GM12878 (cell line): ENCODE data around the gene GSG1. TPM values are rescaled to one million over a fixed set of nuclear protein-coding genes. Genes with fewer than 3 reads are reported as not detected.

Source experiments
- ATAC-seq: fragments of 200-7000 bp; cut with Tn5 transposase; 3 replicates; pipeline ENCODE4 v1.9.1; 2020; ENCODE audit warnings: mild to moderate bottlenecking, moderate library complexity
- BruUV-seq: library from RNA; stranded (reverse); fragments of 400-500 nt; replicated peaks from 2 replicates; lab custom pipeline; 2021; lab: Mats Ljungman, UMichigan
- CTCF ChIA-PET: fragments of 300-600 bp; sonication (Branson Sonifier 250); formaldehyde crosslinking; extraction: SDS; loops from one replicate; lab custom pipeline; 2021; ENCODE audit warnings: inconsistent platforms; lab: Yijun Ruan, JAX
- POLR2A ChIA-PET: fragments of 350-600 bp; formaldehyde crosslinking; extraction: SDS; loops from one replicate; lab custom pipeline; 2021; ENCODE audit warnings: inconsistent platforms; lab: Charles Lee
- RAD21 ChIA-PET: fragments of 300-600 bp; sonication (Branson Sonifier 250); formaldehyde crosslinking; loops from one replicate; lab custom pipeline; 2023; ENCODE audit warnings: antibody characterized with exemption; ENCODE audit not compliant: unreplicated experiment; lab: Charles Lee
- SMC1A ChIA-PET: fragments of 300-600 bp; sonication (Branson Sonifier 250); formaldehyde crosslinking; loops from one replicate; lab custom pipeline; 2023; ENCODE audit not compliant: unreplicated experiment, uncharacterized antibody; lab: Charles Lee
- DNase-seq: peaks from one replicate; pipeline ENCODE4 v3.0.0-alpha.2; 2011; ENCODE audit warnings: low read depth, low spot score
- FAIRE-seq: peaks from 3 replicates; lab custom pipeline; 2011; peaks lifted over from hg19 to GRCh38; lab: Jason Lieb, UNC
- H2AFZ ChIP-seq: 2 replicates; pipeline ENCODE4 v1.6.0; 2011; ENCODE audit warnings: low read depth, low read length, control low read depth; ENCODE audit not compliant: control insufficient read depth
- H3K27ac ChIP-seq: 2 replicates; pipeline ENCODE4 v1.5.1; 2011; ENCODE audit warnings: control low read depth; ENCODE audit not compliant: control insufficient read depth, insufficient read depth
- H3K27me3 ChIP-seq, 2 experiments: replicated peaks in 1 of 2; 2 replicates each; pipeline versions ENCODE4 v1.6.0 to v1.6.1; 2011; ENCODE audit warnings: low read length in 1 of 2; ENCODE audit not compliant: control insufficient read depth in 2 of 2, insufficient read depth in 2 of 2
- H3K36me3 ChIP-seq, 2 experiments: 2 replicates each; pipeline ENCODE4 v1.5.1; 2011; ENCODE audit warnings: low read length in 1 of 2; ENCODE audit not compliant: control insufficient read depth in 2 of 2, insufficient read depth in 2 of 2
- H3K4me1 ChIP-seq: 2 replicates; pipeline ENCODE4 v1.6.1; 2011; ENCODE audit warnings: mild to moderate bottlenecking, low read length, moderate library complexity, mixed read lengths; ENCODE audit not compliant: control insufficient read depth, insufficient read depth
- H3K4me2 ChIP-seq: 2 replicates; pipeline ENCODE4 v1.6.0; 2011; ENCODE audit warnings: control low read depth; ENCODE audit not compliant: control insufficient read depth, insufficient read depth
- H3K4me3 ChIP-seq: fragments of 200-600 bp; sonication (generic); 2 replicates; pipeline ENCODE4 v1.5.1; 2016
- H3K79me2 ChIP-seq: 2 replicates; pipeline ENCODE4 v1.6.0; 2011; ENCODE audit warnings: low read length; ENCODE audit not compliant: control insufficient read depth, insufficient read depth
- H3K9ac ChIP-seq: 2 replicates; pipeline ENCODE4 v1.8.0; 2011; ENCODE audit warnings: low read length, control low read depth, mixed read lengths; ENCODE audit not compliant: control insufficient read depth, insufficient read depth
- H3K9me3 ChIP-seq: replicated peaks from 3 replicates; pipeline ENCODE4 v1.5.1; 2011; ENCODE audit warnings: mild to moderate bottlenecking, low read length; ENCODE audit not compliant: control insufficient read depth, insufficient read depth
- H4K20me1 ChIP-seq: 2 replicates; pipeline ENCODE4 v1.6.0; 2011; ENCODE audit not compliant: control insufficient read depth, insufficient read depth
- ATF7 ChIP-seq: fragments of 450-650 bp; IDR thresholded peaks from 2 replicates; pipeline ENCODE4 v1.6.1; 2016; ENCODE audit warnings: low read depth, mild to moderate bottlenecking
- CBX5 ChIP-seq: sonication (generic); IDR thresholded peaks from 2 replicates; pipeline ENCODE4 v1.6.1; 2016; ENCODE audit warnings: low read depth, moderate library complexity, mild to moderate bottlenecking, inconsistent platforms
- CREM ChIP-seq: IDR thresholded peaks from 2 replicates; pipeline ENCODE4 v1.6.1; 2014; ENCODE audit warnings: antibody characterized with exemption, low read depth
- EZH2 ChIP-seq: IDR thresholded peaks from 2 replicates; pipeline ENCODE4 v1.6.1; 2012; ENCODE audit warnings: low read depth, mild to moderate bottlenecking, control low read depth, inconsistent platforms, low read length, borderline replicate concordance; ENCODE audit not compliant: control insufficient read depth
- HSF1 ChIP-seq: fragments of 150-350 bp; IDR thresholded peaks from 2 replicates; pipeline ENCODE4 v1.6.1; 2014; ENCODE audit warnings: mild to moderate bottlenecking, low read depth, low read length
- JUNB ChIP-seq: IDR thresholded peaks from 2 replicates; pipeline ENCODE4 v1.6.1; 2016; ENCODE audit warnings: antibody characterized with exemption, mild to moderate bottlenecking
- KDM1A ChIP-seq: fragments of 200-600 bp; sonication (generic); IDR thresholded peaks from 2 replicates; pipeline ENCODE4 v1.6.1; 2016; ENCODE audit warnings: borderline replicate concordance
- LARP7 ChIP-seq: fragments of 450-650 bp; IDR thresholded peaks from 2 replicates; pipeline ENCODE4 v1.6.1; 2017; ENCODE audit warnings: mild to moderate bottlenecking
- NFIC ChIP-seq: IDR thresholded peaks from 2 replicates; pipeline ENCODE4 v1.6.1; 2012; ENCODE audit warnings: low read depth, mild to moderate bottlenecking, inconsistent platforms, low read length, moderate library complexity
- NFYB ChIP-seq: IDR thresholded peaks from 2 replicates; pipeline ENCODE4 v1.6.1; 2011; ENCODE audit warnings: low read depth, mild to moderate bottlenecking, low read length, improper control_type of control experiment, moderate library complexity; ENCODE audit not compliant: insufficient read depth
- NR2C2 ChIP-seq: IDR thresholded peaks from 2 replicates; pipeline ENCODE4 v1.6.1; 2011; ENCODE audit warnings: borderline replicate concordance, low read depth; ENCODE audit not compliant: control insufficient read depth, insufficient read length
- PAX8 ChIP-seq: fragments of 450-650 bp; IDR thresholded peaks from 2 replicates; pipeline ENCODE4 v1.6.1; 2017; ENCODE audit warnings: mild to moderate bottlenecking, moderate library complexity
- SP1 ChIP-seq: IDR thresholded peaks from one replicate; pipeline ENCODE4 v1.6.1; 2011; ENCODE audit warnings: low read depth, low read length
- SRF ChIP-seq, 2 experiments: IDR thresholded peaks; 2 replicates each; pipeline ENCODE4 v1.6.1; 2011; ENCODE audit warnings: low read depth in 2 of 2, low read length in 2 of 2, mild to moderate bottlenecking in 1 of 2, moderate library complexity in 1 of 2
- STAT3 ChIP-seq: IDR thresholded peaks from 2 replicates; pipeline ENCODE4 v1.6.1; 2011; ENCODE audit warnings: low read depth, low read length, improper control_type of control experiment
- TBL1XR1 ChIP-seq: IDR thresholded peaks from 2 replicates; pipeline ENCODE4 v1.6.1; 2012; ENCODE audit warnings: low read depth, low read length, improper control_type of control experiment
- TCF12 ChIP-seq: IDR thresholded peaks from 2 replicates; pipeline ENCODE4 v1.6.1; 2011; ENCODE audit warnings: low read depth, mild to moderate bottlenecking, low read length
- WRNIP1 ChIP-seq: IDR thresholded peaks from 2 replicates; pipeline ENCODE4 v1.6.1; 2011; ENCODE audit warnings: low read depth, low read length, improper control_type of control experiment, borderline replicate concordance
- ZNF207 ChIP-seq: fragments of 450-650 bp; IDR thresholded peaks from 2 replicates; pipeline ENCODE4 v1.6.1; 2014; ENCODE audit warnings: antibody characterized with exemption, mild to moderate bottlenecking, borderline replicate concordance
- ZSCAN29 ChIP-seq: fragments of 450-650 bp; IDR thresholded peaks from 2 replicates; pipeline ENCODE4 v1.6.1; 2017; ENCODE audit warnings: mild to moderate bottlenecking, moderate library complexity
- WGBS: methylation state at CpG from one replicate; pipeline ENCODE4 v1.1.6; 2016; ENCODE audit warnings: low lambda C conversion rate; ENCODE audit not compliant: insufficient replicate concordance, insufficient coverage; ENCODE audit errors: missing lambda C conversion rate; 5-methylcytosine and 5-hydroxymethylcytosine counted together
- in situ Hi-C: fragments of 300-500 bp; cut with MboI; formaldehyde crosslinking; loops from 9 replicates; pipeline ENCODE4 v1.14.3; 2018; ENCODE audit warnings: mixed read lengths
- intact Hi-C: fragments of 100-400 bp; cut with micrococcal nuclease; formaldehyde crosslinking; loops from one replicate; pipeline ENCODE4 v1.14.2; 2022; ENCODE audit not compliant: unreplicated experiment
- polyA plus RNA-seq, 11 experiments: library from polyadenylated mRNA; depleted of rRNA in 4 of 11; unstranded in 6 of 11; stranded (reverse) in 5 of 11; fragments of >200 nt; fragmentation: Nextera tagmentation in 4 of 11; fragmentation: Illumina TruSeq in 1 of 11; extraction: Ambion mirVana in 4 of 11; extraction: Trizol in 1 of 11; gene quantifications; 1 replicate in 1 of 11; 2 replicates in 10 of 11; pipeline versions ENCODE4 v1.2.1 to v1.2.3, GENCODE V29; 2011 to 2016; ENCODE audit warnings: inconsistent platforms in 2 of 11, missing spikeins in 2 of 11, low read depth in 1 of 11
- total RNA-seq, 4 experiments: library from RNA; depleted of rRNA in 3 of 4; stranded (reverse); fragments of >200 nt in 3 of 4; fragmentation: Illumina TruSeq in 1 of 4; extraction: Trizol in 1 of 4; gene quantifications; 2 replicates each; pipeline versions ENCODE4 v1.2.1 to v1.2.3, GENCODE V29; 2013 to 2021

Gene GSG1
- total and polyA plus RNA-seq, 10 of the 15 experiments (the other 5 are each of a cell fraction or from before 2014, with no cell fraction given): not detected

- CTCF ChIA-PET: interaction anchor here (0.7 to 0.9 kb wide), 2 partner anchors 18 to 93 kb away, joined by 3 read pairs; no protein-coding TSS in a partner anchor
- ATAC-seq: no peak
- POLR2A ChIA-PET: no interaction called here
- peaks cover 2 to 4% of the 10 kb centered on the region in 2 experiments; a peak in 2 of 4 replicates for H3K27me3 ChIP-seq
- RAD21 ChIA-PET: no interaction called here
- no peak overlapping the region for H3K4me2 ChIP-seq
- H3K4me1 ChIP-seq: no peaks in the 10 kb centered on the region
- no peak overlapping the region for H3K27ac ChIP-seq
- H3K9ac ChIP-seq: no peak overlapping the region
- WGBS: 36% methylated on average over 2 of the region's 2 CpGs
- no peak for DNase-seq
- BruUV-seq: no TSS peak
- SMC1A ChIA-PET: no interaction called here
- H3K9me3 ChIP-seq: no peaks in the 10 kb centered on the region
- intact Hi-C loops (no loop called here), in situ Hi-C loops (no loop called here)
- no peaks in the 10 kb centered on the region; the same call in 1 of the 2 replicates for H4K20me1 ChIP-seq
- no peak overlapping the region for H3K4me3 ChIP-seq
- no peak for TF ChIP-seq PAX8
- no peak for TF ChIP-seq ATF7
- no peak for TF ChIP-seq NR2C2
- no peak for TF ChIP-seq STAT3
- no peak for TF ChIP-seq CREM
- no peak for TF ChIP-seq EZH2
- no peak for TF ChIP-seq SP1
- no peak for TF ChIP-seq LARP7
- no peaks in the 10 kb centered on the region for H3K36me3 ChIP-seq
- no peaks in the 10 kb centered on the region for H3K79me2 ChIP-seq
- FAIRE-seq: no peak
- H2AFZ ChIP-seq: no peak overlapping the region
Observed at GRCh38 chr12:13119826-13120225, 16.4 kb upstream of the GSG1 start.

GRCh38 chr12:13117029-13117428 lies 13.6 kb upstream of the GSG1 start:
- no peak overlapping the region for H2AFZ ChIP-seq
- H3K36me3 ChIP-seq: no peaks in the 10 kb centered on the region
- DNase-seq (no peak), ATAC-seq (no peak), FAIRE-seq (no peak)
- ChIA-PET SMC1A (interaction anchor here (1.0 kb wide), 1 partner anchor 69 kb away, joined by 3 read pairs; no protein-coding TSS in a partner anchor), POLR2A (interaction anchor here (0.6 kb wide), 1 partner anchor 110 kb away, joined by 4 read pairs; no protein-coding TSS in a partner anchor), RAD21 (no interaction called here), CTCF (no interaction called here)
- H3K4me2 ChIP-seq: no peak overlapping the region
- H3K27me3 ChIP-seq: peaks cover 2 to 11% of the 10 kb centered on the region in 2 experiments; a peak in 3 of 4 replicates
- H3K27ac ChIP-seq: no peak overlapping the region
- no TSS peak for BruUV-seq
- H3K4me1 ChIP-seq: no peaks in the 10 kb centered on the region
- H3K79me2 ChIP-seq: no peaks in the 10 kb centered on the region
- no peaks in the 10 kb centered on the region; the same call in 1 of the 2 replicates for H4K20me1 ChIP-seq
- 36% methylated on average over 6 of the region's 6 CpGs for WGBS
- no peak overlapping the region for H3K9ac ChIP-seq
- H3K4me3 ChIP-seq: no peak overlapping the region
- H3K9me3 ChIP-seq: no peaks in the 10 kb centered on the region
- intact Hi-C loops: no loop called here
- in situ Hi-C loops: no loop called here
- no peak for TF ChIP-seq TBL1XR1
- TF ChIP-seq TCF12: no peak
- no peak for TF ChIP-seq SRF (IDR thresholded peaks at IDR 0.05; ENCODE audit: low read depth in 2 of 2, low read length in 2 of 2)
- TF ChIP-seq WRNIP1: no peak
- TF ChIP-seq JUNB: no peak
- TF ChIP-seq HSF1: no peak
- TF ChIP-seq NFYB: no peak
- TF ChIP-seq CBX5: no peak
- no peak for TF ChIP-seq NFIC
- TF ChIP-seq ZNF207: no peak
- TF ChIP-seq ZSCAN29: no peak
- no peak for TF ChIP-seq KDM1A
